LNCAP (cell line): ENCODE results near the gene WDR3.

Experiments
- CTCF ChIP-seq: fragments of 450-650 bp; IDR thresholded peaks from 2 replicates; pipeline ENCODE4 v1.5.1; 2017; ENCODE audit warnings: mild to moderate bottlenecking

Gene WDR3

GRCh38 chr1:117959364-117959763 lies 29.8 kb downstream of the WDR3 start:
- TF ChIP-seq CTCF: no peak

GRCh38 chr1:117964290-117965038 lies 34.9 kb downstream of the WDR3 start:
- TF ChIP-seq CTCF: no peak

- TF ChIP-seq CTCF: peak; percentile 47
Measured at GRCh38 chr1:117967477-117967876, 37.9 kb downstream of the WDR3 start.

GRCh38 chr1:117967881-117968280 lies 38.3 kb downstream of the WDR3 start:
- no peak for TF ChIP-seq CTCF

GRCh38 chr1:117970252-117970651 lies 40.7 kb downstream of the WDR3 start:
- TF ChIP-seq CTCF: no peak

GRCh38 chr1:117971777-117972176 lies 42.2 kb downstream of the WDR3 start:
- no peak for TF ChIP-seq CTCF

- no peak for TF ChIP-seq CTCF
Measured at GRCh38 chr1:117976381-117976780, 46.8 kb downstream of the WDR3 start.
